ENCODE results near the gene SLC5A7.

GRCh38 chr2:108023776-108024175 is 37.5 kb downstream of the SLC5A7 start:
- no peak for TF ChIP-seq POLR2A (IDR thresholded peaks at IDR 0.05; ENCODE audit: low read depth, low read length)
- no peak for TF ChIP-seq POLR2AphosphoS5 (IDR thresholded peaks at IDR 0.05; ENCODE audit: low read depth, low read length)
